ENCODE results near the gene YWHAG.
"Not testable (repeated sequence)": the region's sequence is repeated elsewhere in the genome, so short reads cannot be mapped to it uniquely, and the experiment has no call there.

The YWHAG gene

DNA sequence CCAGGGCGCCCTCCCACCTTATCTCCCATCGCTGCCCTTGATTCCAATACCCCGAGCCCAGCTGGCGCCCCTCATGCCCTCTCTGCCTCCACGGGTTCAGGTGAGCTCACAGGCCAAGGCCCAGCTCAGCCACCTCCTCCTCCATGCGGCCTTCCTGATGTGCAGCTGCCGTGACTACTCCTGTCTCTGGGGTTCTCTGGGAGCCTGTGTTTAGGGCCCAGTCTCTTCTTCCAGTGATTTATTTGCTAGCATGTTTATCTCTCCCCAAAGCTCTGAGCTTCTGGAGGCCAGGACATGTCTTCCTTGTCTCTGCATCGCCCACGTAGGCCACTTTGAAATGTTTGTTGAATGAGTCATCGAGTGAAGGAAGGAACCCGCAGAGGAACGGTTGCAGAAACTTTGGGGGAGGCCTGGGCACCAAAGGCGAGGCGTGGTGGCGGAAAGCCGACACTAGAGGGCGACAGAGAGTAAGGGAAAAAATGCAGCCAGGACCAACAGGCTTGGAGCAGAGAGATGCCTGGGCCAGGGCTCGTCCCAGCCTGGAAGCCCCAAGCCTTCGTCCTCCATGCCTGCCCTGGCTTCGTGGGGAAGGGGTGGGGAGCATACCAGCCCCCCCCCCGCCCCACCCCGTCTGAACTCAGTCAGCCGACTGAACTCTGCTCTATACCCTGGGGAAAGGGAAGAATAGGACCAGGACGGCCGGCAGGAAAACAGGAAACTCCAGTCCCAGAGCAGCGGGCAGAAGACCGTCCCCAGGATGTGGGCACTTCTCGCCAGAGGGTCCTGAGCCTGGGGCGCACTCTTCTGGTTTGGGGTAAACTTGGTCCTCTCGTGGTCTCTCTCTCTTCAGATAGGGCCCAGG lies 67.2 kb downstream of the YWHAG start (continued):
- TF ChIP-seq, protein P1, sequence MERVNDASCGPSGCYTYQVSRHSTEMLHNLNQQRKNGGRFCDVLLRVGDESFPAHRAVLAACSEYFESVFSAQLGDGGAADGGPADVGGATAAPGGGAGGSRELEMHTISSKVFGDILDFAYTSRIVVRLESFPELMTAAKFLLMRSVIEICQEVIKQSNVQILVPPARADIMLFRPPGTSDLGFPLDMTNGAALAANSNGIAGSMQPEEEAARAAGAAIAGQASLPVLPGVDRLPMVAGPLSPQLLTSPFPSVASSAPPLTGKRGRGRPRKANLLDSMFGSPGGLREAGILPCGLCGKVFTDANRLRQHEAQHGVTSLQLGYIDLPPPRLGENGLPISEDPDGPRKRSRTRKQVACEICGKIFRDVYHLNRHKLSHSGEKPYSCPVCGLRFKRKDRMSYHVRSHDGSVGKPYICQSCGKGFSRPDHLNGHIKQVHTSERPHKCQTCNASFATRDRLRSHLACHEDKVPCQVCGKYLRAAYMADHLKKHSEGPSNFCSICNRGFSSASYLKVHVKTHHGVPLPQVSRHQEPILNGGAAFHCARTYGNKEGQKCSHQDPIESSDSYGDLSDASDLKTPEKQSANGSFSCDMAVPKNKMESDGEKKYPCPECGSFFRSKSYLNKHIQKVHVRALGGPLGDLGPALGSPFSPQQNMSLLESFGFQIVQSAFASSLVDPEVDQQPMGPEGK (CRISPR knock-in tag; IDR thresholded peaks at IDR 0.05; ENCODE audit: borderline replicate concordance), result peak; percentile 54; the same call in 1 of the 2 replicates
- TF ChIP-seq ZNF565 (CRISPR knock-in tag; conservative IDR thresholded peaks at IDR 0.05; ENCODE audit: low read depth), result no peak
- TF ChIP-seq ISL1 (CRISPR knock-in tag; IDR thresholded peaks at IDR 0.05), result peak; percentile 23; the same call in 1 of the 2 replicates
- TF ChIP-seq ZNF8 (CRISPR knock-in tag; IDR thresholded peaks at IDR 0.05), result no peak
- TF ChIP-seq CSDC2 (CRISPR knock-in tag; IDR thresholded peaks at IDR 0.05), result no peak
- 0 out of 2 replicates have a peak, but pooled peaks have one; percentile 35 for TF ChIP-seq BACH2 (CRISPR knock-in tag; IDR thresholded peaks at IDR 0.05; ENCODE audit: borderline replicate concordance)
- peak; percentile 59; the same call in 1 of the 2 replicates for TF ChIP-seq ZFP3 (CRISPR knock-in tag; IDR thresholded peaks at IDR 0.05)
- TF ChIP-seq TCF4 (CRISPR knock-in tag; IDR thresholded peaks at IDR 0.05; ENCODE audit: borderline replicate concordance), result no peak

DNA sequence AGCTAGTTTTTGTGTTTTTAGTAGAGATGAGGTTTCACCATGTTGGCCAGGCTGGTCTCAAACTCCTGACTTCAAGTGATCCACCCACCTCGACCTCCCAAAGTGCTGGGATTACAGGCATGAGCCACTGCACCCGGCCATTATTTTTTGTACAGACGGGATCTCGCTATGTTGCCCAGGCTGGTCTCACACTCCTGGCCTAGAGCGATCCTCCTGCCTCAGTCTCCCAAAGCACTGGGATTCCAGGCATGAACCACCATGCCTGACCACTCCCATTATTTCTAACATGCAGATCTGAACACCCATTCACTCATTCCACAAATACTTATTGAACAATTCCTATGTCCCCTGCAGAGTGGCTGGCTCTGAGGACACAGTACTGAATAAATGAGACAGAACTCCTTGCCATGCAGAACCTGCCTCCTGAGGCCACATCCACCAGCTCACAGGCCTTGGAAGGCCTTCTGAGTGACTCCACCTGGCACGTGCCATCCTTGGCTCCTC lies 67.9 kb downstream of the YWHAG start:
- TF ChIP-seq OSR1 (CRISPR knock-in tag; IDR thresholded peaks at IDR 0.05), result 0 out of 2 replicates have a peak, but pooled peaks have one; percentile 32
- ATAC-seq, result not testable (repeated sequence)

DNA sequence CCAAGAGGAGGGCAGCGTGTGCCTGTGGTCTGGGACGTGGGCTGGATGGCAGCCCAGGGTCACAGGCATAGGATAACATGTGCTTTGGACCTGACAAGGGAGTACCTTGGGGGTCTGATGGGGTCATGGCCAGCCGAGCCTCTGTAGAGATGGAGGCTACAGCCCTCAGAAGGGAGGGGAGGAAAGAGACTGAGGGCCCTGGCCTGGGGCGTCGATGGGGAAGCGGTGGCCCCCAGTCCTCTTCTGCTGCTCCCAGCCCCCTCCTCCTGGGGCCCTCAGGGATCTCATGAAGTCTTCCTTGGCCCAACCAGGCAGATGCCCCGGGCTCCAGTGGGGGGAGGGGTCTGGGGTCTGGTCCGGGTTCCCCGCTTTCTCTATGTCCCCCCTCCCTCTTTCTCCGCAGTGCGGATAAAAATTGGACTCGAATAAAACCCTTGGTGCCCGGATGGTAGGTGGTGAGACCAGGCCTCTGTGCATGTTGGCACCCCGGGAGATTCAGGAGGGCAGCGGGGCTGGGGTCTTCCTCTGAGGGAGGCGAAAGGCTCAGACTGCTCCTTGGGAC lies 71.9 kb downstream of the YWHAG start:
- ATAC-seq, result no peak
- TF ChIP-seq ISL1 (CRISPR knock-in tag; IDR thresholded peaks at IDR 0.05) (no peak), ARNTL (CRISPR knock-in tag; IDR thresholded peaks at IDR 0.05; ENCODE audit: borderline replicate concordance, low read depth) (no peak), RARB (CRISPR knock-in tag; IDR thresholded peaks at IDR 0.05) (no peak), SNAI2 (CRISPR knock-in tag; IDR thresholded peaks at IDR 0.05) (no peak), ZNF8 (CRISPR knock-in tag; IDR thresholded peaks at IDR 0.05) (no peak), ESRRG (CRISPR knock-in tag; IDR thresholded peaks at IDR 0.05) (no peak), PPARA (CRISPR knock-in tag; IDR thresholded peaks at IDR 0.05; ENCODE audit: borderline replicate concordance) (no peak), TOX (CRISPR knock-in tag; IDR thresholded peaks at IDR 0.05; ENCODE audit: borderline replicate concordance) (no peak), ZC3H10 (CRISPR knock-in tag; IDR thresholded peaks at IDR 0.05) (no peak), GLIS3 (CRISPR knock-in tag; IDR thresholded peaks at IDR 0.05) (no peak), ZFP3 (CRISPR knock-in tag; IDR thresholded peaks at IDR 0.05) (no peak)
- TF ChIP-seq, protein P1 (CRISPR knock-in tag; IDR thresholded peaks at IDR 0.05; ENCODE audit: borderline replicate concordance), result no peak

DNA sequence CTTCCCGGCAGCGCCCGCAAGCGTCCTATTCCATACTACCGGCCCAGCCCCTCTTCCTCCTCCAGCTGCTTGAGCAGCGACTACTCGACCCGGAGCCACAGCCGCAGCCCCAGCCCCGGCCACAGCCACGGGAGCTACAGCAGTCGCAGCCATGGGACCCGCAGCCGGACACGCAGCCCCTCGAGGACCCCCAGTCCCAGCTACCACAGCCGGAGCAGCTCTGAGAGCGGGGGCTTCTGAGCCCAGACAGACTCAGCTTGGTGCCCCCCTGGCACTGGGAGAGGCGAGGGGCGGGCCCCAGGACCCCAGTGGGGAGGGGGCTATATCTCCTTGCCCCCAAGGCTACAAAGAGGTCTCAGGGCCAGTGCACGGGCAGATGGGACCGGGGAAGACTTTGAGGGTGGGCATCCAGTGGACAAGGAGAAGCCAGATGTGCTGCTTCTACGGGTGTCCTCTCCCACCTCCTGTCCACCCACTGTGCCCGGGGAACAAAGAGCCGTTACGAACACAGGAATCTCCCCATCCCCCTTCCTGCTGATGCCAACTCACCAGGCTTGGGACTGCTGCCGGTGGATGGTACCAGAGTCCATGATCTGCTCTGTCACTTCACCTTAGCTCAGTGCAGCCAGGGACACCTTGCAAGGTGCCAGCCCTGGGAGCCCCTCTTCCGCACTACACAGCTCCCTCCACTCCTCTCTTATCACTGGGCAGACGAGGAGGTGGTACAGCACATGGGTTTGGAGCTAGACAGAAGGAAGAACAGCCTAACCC lies 73.0 kb downstream of the YWHAG start:
- ATAC-seq, result no peak
- TF ChIP-seq, protein P2, sequence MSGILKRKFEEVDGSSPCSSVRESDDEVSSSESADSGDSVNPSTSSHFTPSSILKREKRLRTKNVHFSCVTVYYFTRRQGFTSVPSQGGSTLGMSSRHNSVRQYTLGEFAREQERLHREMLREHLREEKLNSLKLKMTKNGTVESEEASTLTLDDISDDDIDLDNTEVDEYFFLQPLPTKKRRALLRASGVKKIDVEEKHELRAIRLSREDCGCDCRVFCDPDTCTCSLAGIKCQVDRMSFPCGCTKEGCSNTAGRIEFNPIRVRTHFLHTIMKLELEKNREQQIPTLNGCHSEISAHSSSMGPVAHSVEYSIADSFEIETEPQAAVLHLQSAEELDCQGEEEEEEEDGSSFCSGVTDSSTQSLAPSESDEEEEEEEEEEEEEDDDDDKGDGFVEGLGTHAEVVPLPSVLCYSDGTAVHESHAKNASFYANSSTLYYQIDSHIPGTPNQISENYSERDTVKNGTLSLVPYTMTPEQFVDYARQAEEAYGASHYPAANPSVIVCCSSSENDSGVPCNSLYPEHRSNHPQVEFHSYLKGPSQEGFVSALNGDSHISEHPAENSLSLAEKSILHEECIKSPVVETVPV (CRISPR knock-in tag; IDR thresholded peaks at IDR 0.05), result no peak
- TF ChIP-seq BACH2 (CRISPR knock-in tag; IDR thresholded peaks at IDR 0.05; ENCODE audit: borderline replicate concordance) (no peak), TOX (CRISPR knock-in tag; IDR thresholded peaks at IDR 0.05; ENCODE audit: borderline replicate concordance) (no peak), ISL1 (CRISPR knock-in tag; IDR thresholded peaks at IDR 0.05) (no peak), GLIS3 (CRISPR knock-in tag; IDR thresholded peaks at IDR 0.05) (no peak), ZNF70 (CRISPR knock-in tag; IDR thresholded peaks at IDR 0.05) (no peak), CSDC2 (CRISPR knock-in tag; IDR thresholded peaks at IDR 0.05) (no peak), PPARA (CRISPR knock-in tag; IDR thresholded peaks at IDR 0.05; ENCODE audit: borderline replicate concordance) (no peak), TCF4 (CRISPR knock-in tag; IDR thresholded peaks at IDR 0.05; ENCODE audit: borderline replicate concordance) (no peak), SNAI2 (CRISPR knock-in tag; IDR thresholded peaks at IDR 0.05) (no peak), ZFP3 (CRISPR knock-in tag; IDR thresholded peaks at IDR 0.05) (no peak)
- TF ChIP-seq, protein P1 (CRISPR knock-in tag; IDR thresholded peaks at IDR 0.05; ENCODE audit: borderline replicate concordance), result no peak
- TF ChIP-seq, protein P3, sequence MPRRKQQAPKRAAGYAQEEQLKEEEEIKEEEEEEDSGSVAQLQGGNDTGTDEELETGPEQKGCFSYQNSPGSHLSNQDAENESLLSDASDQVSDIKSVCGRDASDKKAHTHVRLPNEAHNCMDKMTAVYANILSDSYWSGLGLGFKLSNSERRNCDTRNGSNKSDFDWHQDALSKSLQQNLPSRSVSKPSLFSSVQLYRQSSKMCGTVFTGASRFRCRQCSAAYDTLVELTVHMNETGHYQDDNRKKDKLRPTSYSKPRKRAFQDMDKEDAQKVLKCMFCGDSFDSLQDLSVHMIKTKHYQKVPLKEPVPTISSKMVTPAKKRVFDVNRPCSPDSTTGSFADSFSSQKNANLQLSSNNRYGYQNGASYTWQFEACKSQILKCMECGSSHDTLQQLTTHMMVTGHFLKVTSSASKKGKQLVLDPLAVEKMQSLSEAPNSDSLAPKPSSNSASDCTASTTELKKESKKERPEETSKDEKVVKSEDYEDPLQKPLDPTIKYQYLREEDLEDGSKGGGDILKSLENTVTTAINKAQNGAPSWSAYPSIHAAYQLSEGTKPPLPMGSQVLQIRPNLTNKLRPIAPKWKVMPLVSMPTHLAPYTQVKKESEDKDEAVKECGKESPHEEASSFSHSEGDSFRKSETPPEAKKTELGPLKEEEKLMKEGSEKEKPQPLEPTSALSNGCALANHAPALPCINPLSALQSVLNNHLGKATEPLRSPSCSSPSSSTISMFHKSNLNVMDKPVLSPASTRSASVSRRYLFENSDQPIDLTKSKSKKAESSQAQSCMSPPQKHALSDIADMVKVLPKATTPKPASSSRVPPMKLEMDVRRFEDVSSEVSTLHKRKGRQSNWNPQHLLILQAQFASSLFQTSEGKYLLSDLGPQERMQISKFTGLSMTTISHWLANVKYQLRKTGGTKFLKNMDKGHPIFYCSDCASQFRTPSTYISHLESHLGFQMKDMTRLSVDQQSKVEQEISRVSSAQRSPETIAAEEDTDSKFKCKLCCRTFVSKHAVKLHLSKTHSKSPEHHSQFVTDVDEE (CRISPR knock-in tag; IDR thresholded peaks at IDR 0.05), result no peak

Measured in SK-N-SH treated with all-trans-retinoic acid at 6 μM for 48 hours (cell line).